ENCODE results near the gene LHX8.
"Not testable (repeated sequence)": the region's sequence is repeated elsewhere in the genome, so short reads cannot be mapped to it uniquely, and the experiment has no call there.

LHX8 gene

GRCh38 chr1:75172556-75172955 is 38.4 kb downstream of the LHX8 start:
- no peak overlapping the region for H3K4me2 ChIP-seq (ENCODE audit: low read length)
- no peaks in the 10 kb centered on the region for H3K9me3 ChIP-seq (replicated peaks; ENCODE audit: low read length)
- H3K9ac ChIP-seq (ENCODE audit: low read depth, low read length): no peak overlapping the region
- H3K4me3 ChIP-seq (ENCODE audit: low read length): no peak overlapping the region
- no peaks in the 10 kb centered on the region for H3K27me3 ChIP-seq (ENCODE audit: control insufficient read depth, insufficient read depth, low read length)
- no peaks in the 10 kb centered on the region for H3K4me1 ChIP-seq (ENCODE audit: control insufficient read depth, insufficient read depth, low read length)
- no peaks in the 10 kb centered on the region for H3K36me3 ChIP-seq (ENCODE audit: insufficient read depth, low read length)

- no peak overlapping the region for H3K9ac ChIP-seq (ENCODE audit: low read depth, low read length)
- no peak overlapping the region for H3K4me2 ChIP-seq (ENCODE audit: low read length)
- no peaks in the 10 kb centered on the region for H3K9me3 ChIP-seq (replicated peaks; ENCODE audit: low read length)
- no peaks in the 10 kb centered on the region for H3K36me3 ChIP-seq (ENCODE audit: insufficient read depth, low read length)
- H3K27me3 ChIP-seq (ENCODE audit: control insufficient read depth, insufficient read depth, low read length): no peaks in the 10 kb centered on the region
- H3K4me1 ChIP-seq (ENCODE audit: control insufficient read depth, insufficient read depth, low read length): no peaks in the 10 kb centered on the region
- no peak overlapping the region for H3K4me3 ChIP-seq (ENCODE audit: low read length)
These were observed 40.0 kb downstream of the LHX8 start for GRCh38 chr1:75174031-75174760.

- H3K4me1 ChIP-seq (ENCODE audit: control insufficient read depth, insufficient read depth, low read length); H3K4me3 ChIP-seq (ENCODE audit: low read length); H3K4me2 ChIP-seq (ENCODE audit: low read length); H3K36me3 ChIP-seq (ENCODE audit: insufficient read depth, low read length); H3K9me3 ChIP-seq (replicated peaks; ENCODE audit: low read length); H3K27me3 ChIP-seq (ENCODE audit: control insufficient read depth, insufficient read depth, low read length); H3K9ac ChIP-seq (ENCODE audit: low read depth, low read length): not testable (repeated sequence)
These were observed 47.2 kb downstream of the LHX8 start for GRCh38 chr1:75181214-75181955.

GRCh38 chr1:75188892-75189291 is 54.7 kb downstream of the LHX8 start:
- H3K27me3 ChIP-seq (ENCODE audit: control insufficient read depth, insufficient read depth, low read length): no peaks in the 10 kb centered on the region
- H3K4me3 ChIP-seq (ENCODE audit: low read length): no peak overlapping the region
- no peak overlapping the region for H3K9ac ChIP-seq (ENCODE audit: low read depth, low read length)
- no peaks in the 10 kb centered on the region for H3K36me3 ChIP-seq (ENCODE audit: insufficient read depth, low read length)
- H3K9me3 ChIP-seq (replicated peaks; ENCODE audit: low read length): no peaks in the 10 kb centered on the region
- H3K4me1 ChIP-seq (ENCODE audit: control insufficient read depth, insufficient read depth, low read length): no peaks in the 10 kb centered on the region
- H3K4me2 ChIP-seq (ENCODE audit: low read length): no peak overlapping the region

- no peaks in the 10 kb centered on the region for H3K27me3 ChIP-seq (ENCODE audit: control insufficient read depth, insufficient read depth, low read length)
- no peak overlapping the region for H3K9ac ChIP-seq (ENCODE audit: low read depth, low read length)
- no peaks in the 10 kb centered on the region for H3K9me3 ChIP-seq (replicated peaks; ENCODE audit: low read length)
- H3K4me2 ChIP-seq (ENCODE audit: low read length): no peak overlapping the region
- H3K36me3 ChIP-seq (ENCODE audit: insufficient read depth, low read length): no peaks in the 10 kb centered on the region
- no peak overlapping the region for H3K4me3 ChIP-seq (ENCODE audit: low read length)
- H3K4me1 ChIP-seq (ENCODE audit: control insufficient read depth, insufficient read depth, low read length): no peaks in the 10 kb centered on the region
These were observed 64.0 kb downstream of the LHX8 start for GRCh38 chr1:75198163-75198562.

- Histone ChIP-seq H3K9ac (ENCODE audit: low read depth, low read length) (no peak overlapping the region), H3K4me1 (ENCODE audit: control insufficient read depth, insufficient read depth, low read length) (no peaks in the 10 kb centered on the region), H3K9me3 (replicated peaks; ENCODE audit: low read length) (no peaks in the 10 kb centered on the region), H3K4me3 (ENCODE audit: low read length) (no peak overlapping the region), H3K4me2 (ENCODE audit: low read length) (no peak overlapping the region), H3K27me3 (ENCODE audit: control insufficient read depth, insufficient read depth, low read length) (no peaks in the 10 kb centered on the region), H3K36me3 (ENCODE audit: insufficient read depth, low read length) (no peaks in the 10 kb centered on the region)
These were observed 64.6 kb downstream of the LHX8 start for GRCh38 chr1:75198761-75199160.

- no peak overlapping the region for H3K4me3 ChIP-seq (ENCODE audit: low read length)
- no peak overlapping the region for H3K9ac ChIP-seq (ENCODE audit: low read depth, low read length)
- no peak overlapping the region for H3K4me2 ChIP-seq (ENCODE audit: low read length)
These were observed 68.6 kb downstream of the LHX8 start for GRCh38 chr1:75202751-75203150.

GRCh38 chr1:75203415-75204277 is 69.5 kb downstream of the LHX8 start:
- Histone ChIP-seq H3K9ac (ENCODE audit: low read depth, low read length) (no peak overlapping the region), H3K36me3 (ENCODE audit: insufficient read depth, low read length) (no peaks in the 10 kb centered on the region), H3K4me3 (ENCODE audit: low read length) (no peak overlapping the region), H3K4me1 (ENCODE audit: control insufficient read depth, insufficient read depth, low read length) (no peaks in the 10 kb centered on the region), H3K27me3 (ENCODE audit: control insufficient read depth, insufficient read depth, low read length) (no peaks in the 10 kb centered on the region), H3K9me3 (replicated peaks; ENCODE audit: low read length) (no peaks in the 10 kb centered on the region), H3K4me2 (ENCODE audit: low read length) (no peak overlapping the region)

More at GRCh38 chr1:75202751-75203150, 68.6 kb downstream of the LHX8 start:
- Histone ChIP-seq H3K27me3 (ENCODE audit: control insufficient read depth, insufficient read depth, low read length) (no peaks in the 10 kb centered on the region), H3K36me3 (ENCODE audit: insufficient read depth, low read length) (no peaks in the 10 kb centered on the region), H3K9me3 (replicated peaks; ENCODE audit: low read length) (no peaks in the 10 kb centered on the region), H3K4me1 (ENCODE audit: control insufficient read depth, insufficient read depth, low read length) (no peaks in the 10 kb centered on the region)

- H3K9ac ChIP-seq (ENCODE audit: low read depth, low read length): no peak overlapping the region
- no peaks in the 10 kb centered on the region for H3K4me1 ChIP-seq (ENCODE audit: control insufficient read depth, insufficient read depth, low read length)
- H3K4me3 ChIP-seq (ENCODE audit: low read length): no peak overlapping the region
- H3K27me3 ChIP-seq (ENCODE audit: control insufficient read depth, insufficient read depth, low read length): no peaks in the 10 kb centered on the region
- no peaks in the 10 kb centered on the region for H3K9me3 ChIP-seq (replicated peaks; ENCODE audit: low read length)
- no peak overlapping the region for H3K4me2 ChIP-seq (ENCODE audit: low read length)
- no peaks in the 10 kb centered on the region for H3K36me3 ChIP-seq (ENCODE audit: insufficient read depth, low read length)
These were observed 74.7 kb downstream of the LHX8 start for GRCh38 chr1:75208862-75209261.

Measured in skeletal muscle satellite cell (primary cell).